Osteocyte (in vitro differentiated cells): ENCODE data around the gene ADH1C. TPM values are rescaled to one million over a fixed set of nuclear protein-coding genes. Genes with fewer than 3 reads are reported as not detected.
"Not testable (repeated sequence)": the region's sequence is repeated elsewhere in the genome, so short reads cannot be mapped to it uniquely, and the experiment has no call there.

ENCODE experiments used
- DNase-seq: peaks from one replicate; pipeline ENCODE4 v3.0.0; 2021; ENCODE audit warnings: mixed read lengths; ENCODE audit not compliant: unreplicated experiment; ENCODE audit errors: extremely low spot score
- H3K27ac Mint-ChIP-seq: one replicate; pipeline ENCODE4 v1.8.0; 2021; ENCODE audit warnings: mild to moderate bottlenecking, mixed read lengths; ENCODE audit not compliant: unreplicated experiment
- H3K27me3 Mint-ChIP-seq: one replicate; pipeline ENCODE4 v1.8.0; 2021; ENCODE audit warnings: mixed read lengths; ENCODE audit not compliant: unreplicated experiment
- H3K36me3 Mint-ChIP-seq: one replicate; pipeline ENCODE4 v1.8.0; 2021; ENCODE audit warnings: mixed read lengths; ENCODE audit not compliant: unreplicated experiment
- H3K4me1 Mint-ChIP-seq: one replicate; pipeline ENCODE4 v1.8.0; 2021; ENCODE audit warnings: mixed read lengths; ENCODE audit not compliant: unreplicated experiment
- H3K4me3 Mint-ChIP-seq: one replicate; pipeline ENCODE4 v1.8.0; 2021; ENCODE audit warnings: mild to moderate bottlenecking, moderate library complexity, mixed read lengths; ENCODE audit not compliant: unreplicated experiment
- H3K9me3 Mint-ChIP-seq: one replicate; pipeline ENCODE4 v1.8.0; 2021; ENCODE audit warnings: mixed read lengths; ENCODE audit not compliant: unreplicated experiment
- CTCF ChIP-seq: fragments of 200-600 bp; sonication (generic); IDR thresholded peaks from 2 replicates; pipeline ENCODE4 v1.5.0; 2021; ENCODE audit warnings: antibody characterized with exemption, mild to moderate bottlenecking, moderate library complexity
- total RNA-seq: library from RNA; stranded (reverse); gene quantifications from 2 replicates; pipeline ENCODE4 v1.2.1, GENCODE V29; 2021

ADH1C gene
- total RNA-seq, 1 donor from 2014 or later: not detected

GRCh38 chr4:99329876-99330275, 22.7 kb downstream of the ADH1C start:
- Mint-ChIP-seq H3K27me3 (no peaks in the 10 kb centered on the region), H3K9me3 (peaks cover 17% of the 10 kb centered on the region), H3K36me3 (peaks cover 3% of the 10 kb centered on the region), H3K4me1 (peaks cover 6% of the 10 kb centered on the region), H3K27ac (no peak overlapping the region), H3K4me3 (no peak overlapping the region)
- TF ChIP-seq CTCF: no peak
- DNase-seq: no peak

GRCh38 chr4:99324979-99325378, 27.6 kb downstream of the ADH1C start:
- TF ChIP-seq CTCF: no peak
- H3K27me3 Mint-ChIP-seq: no peaks in the 10 kb centered on the region
- peaks cover 23% of the 10 kb centered on the region for H3K4me1 Mint-ChIP-seq
- H3K27ac Mint-ChIP-seq: peak overlapping the region; percentile 67
- DNase-seq: no peak
- no peak overlapping the region for H3K4me3 Mint-ChIP-seq
- peaks cover 3% of the 10 kb centered on the region for H3K36me3 Mint-ChIP-seq
- peaks cover 17% of the 10 kb centered on the region for H3K9me3 Mint-ChIP-seq

- no peak overlapping the region for H3K4me3 Mint-ChIP-seq
- TF ChIP-seq CTCF: no peak
- H3K27ac Mint-ChIP-seq: peak overlapping the region; percentile 61
- DNase-seq: no peak
- peaks cover 17% of the 10 kb centered on the region for H3K9me3 Mint-ChIP-seq
- no peaks in the 10 kb centered on the region for H3K27me3 Mint-ChIP-seq
- H3K36me3 Mint-ChIP-seq: peaks cover 3% of the 10 kb centered on the region
- peaks cover 23% of the 10 kb centered on the region for H3K4me1 Mint-ChIP-seq
Measured at GRCh38 chr4:99324361-99324760, 28.2 kb downstream of the ADH1C start.

GRCh38 chr4:99323756-99324155, 28.8 kb downstream of the ADH1C start:
- Mint-ChIP-seq H3K9me3 (peaks cover 17% of the 10 kb centered on the region), H3K4me1 (peaks cover 25% of the 10 kb centered on the region), H3K27ac (peak overlapping the region; percentile 61), H3K4me3 (no peak overlapping the region), H3K36me3 (peaks cover 3% of the 10 kb centered on the region), H3K27me3 (no peaks in the 10 kb centered on the region)
- DNase-seq: no peak
- TF ChIP-seq CTCF: no peak

GRCh38 chr4:99321241-99322191, 31.0 kb downstream of the ADH1C start, which contains the start of gene ADH1B:
Gene ADH1B (minus strand): TSS chr4:99321401. CDS start chr4:99321331, 70 bp downstream.
- H3K4me1 Mint-ChIP-seq: peaks cover 30% of the 10 kb centered on the region
- H3K36me3 Mint-ChIP-seq: peaks cover 3% of the 10 kb centered on the region
- H3K27ac Mint-ChIP-seq: no peak within 1 kb of the TSS
- H3K4me3 Mint-ChIP-seq: no peak within 1 kb of the TSS
- no peak for TF ChIP-seq CTCF
- peaks cover 14% of the 10 kb centered on the region for H3K9me3 Mint-ChIP-seq
- no peaks in the 10 kb centered on the region for H3K27me3 Mint-ChIP-seq
- no peak for DNase-seq

GRCh38 chr4:99317811-99318210, 34.7 kb downstream of the ADH1C start:
- H3K9me3 Mint-ChIP-seq, H3K36me3 Mint-ChIP-seq, H3K27me3 Mint-ChIP-seq, H3K4me3 Mint-ChIP-seq, H3K27ac Mint-ChIP-seq, DNase-seq: not testable (repeated sequence)
- peaks cover 32% of the 10 kb centered on the region for H3K4me1 Mint-ChIP-seq
